ENCODE results near the gene TENT5D.
"Not testable (repeated sequence)": the region's sequence is repeated elsewhere in the genome, so short reads cannot be mapped to it uniquely, and the experiment has no call there.

The TENT5D gene

DNA sequence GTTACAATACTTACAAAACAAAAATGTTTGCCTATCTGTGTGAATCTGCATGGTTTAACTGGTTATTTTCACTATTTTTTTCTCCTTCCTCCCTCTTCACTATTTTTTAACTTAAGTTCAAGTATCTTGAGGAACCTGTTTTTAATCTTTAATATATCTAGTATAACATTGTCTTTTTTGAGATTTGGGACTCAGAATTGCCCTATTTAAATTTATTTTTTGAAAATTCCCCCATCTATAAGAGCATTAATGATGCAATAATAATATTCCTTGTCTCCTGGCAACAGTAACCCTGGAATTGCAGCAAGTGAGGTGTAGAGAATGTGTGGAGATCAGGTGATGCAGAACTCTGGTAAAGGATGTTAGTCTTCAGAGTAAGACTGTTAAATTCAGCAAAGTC is at the start of gene TENT5D:
TENT5D (plus strand) TSS at position 301 of the 400 bp plus-strand sequence. CDS start 22,093 bp downstream, outside the sequence.
- DNase-seq = no peak

DNA sequence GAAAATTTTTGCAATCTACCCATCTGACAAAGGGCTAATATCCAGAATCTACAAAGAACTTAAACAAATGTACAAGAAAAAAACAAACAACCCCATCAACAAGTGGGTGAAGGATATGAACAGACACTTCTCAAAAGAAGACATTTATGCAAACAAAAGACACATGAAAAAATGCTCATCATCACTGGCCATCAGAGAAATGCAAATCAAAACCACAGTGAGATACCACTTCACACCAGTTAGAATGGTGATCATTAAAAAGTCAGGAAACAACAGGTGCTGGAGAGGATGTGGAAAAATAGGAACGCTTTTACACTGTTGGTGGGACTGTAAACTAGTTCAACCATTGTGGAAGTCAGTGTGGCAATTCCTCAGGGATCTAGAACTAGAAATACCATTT is 34.6 kb upstream of the TENT5D start:
- DNase-seq = not testable (repeated sequence)

DNA sequence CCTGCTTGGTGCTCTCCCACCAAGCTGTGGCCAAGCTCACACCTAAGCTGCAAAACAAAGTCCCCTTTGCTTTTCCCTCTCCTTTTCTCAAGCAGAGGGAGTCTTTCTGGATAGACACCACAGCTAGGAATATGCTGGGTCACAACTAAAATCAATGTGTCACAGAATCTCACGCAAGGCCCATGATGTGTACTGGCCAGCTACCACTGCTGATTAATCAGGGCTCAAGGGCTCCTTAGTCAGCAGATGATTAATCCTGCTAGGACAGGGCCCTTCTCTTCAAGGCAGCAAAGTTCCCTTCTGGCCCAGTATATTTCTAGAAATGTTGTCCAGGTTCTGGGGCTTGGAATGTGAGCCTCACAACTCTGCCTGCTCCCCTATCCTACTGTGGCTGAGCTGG is 32.0 kb upstream of the TENT5D start:
- DNase-seq = no peak

DNA sequence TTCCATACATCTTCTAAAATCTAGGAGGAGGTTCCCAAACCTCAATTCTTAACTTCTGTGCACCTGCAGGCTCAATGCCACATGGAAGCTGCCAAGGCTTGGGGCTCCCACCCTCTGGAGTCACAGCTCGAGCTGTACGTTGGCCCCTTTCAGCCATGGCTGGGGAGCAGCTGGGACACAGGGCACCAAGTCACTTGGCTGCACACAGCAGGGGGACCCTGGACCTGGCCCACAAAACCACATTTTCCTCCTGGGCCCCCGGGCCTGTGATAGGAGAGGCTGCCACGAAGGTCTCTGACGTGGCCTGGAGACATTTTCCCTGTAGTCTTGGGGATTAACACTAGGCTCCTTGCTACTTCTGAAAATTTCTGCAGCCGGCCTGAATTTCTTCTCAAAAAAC is 8.2 kb upstream of the TENT5D start:
- no peak for DNase-seq

- no peak for DNase-seq
These were observed 2.8 kb downstream of the TENT5D start for GRCh38 chrX:80423000-80423399.

GRCh38 chrX:80423744-80424143 is 3.5 kb downstream of the TENT5D start:
- no peak for DNase-seq

DNA sequence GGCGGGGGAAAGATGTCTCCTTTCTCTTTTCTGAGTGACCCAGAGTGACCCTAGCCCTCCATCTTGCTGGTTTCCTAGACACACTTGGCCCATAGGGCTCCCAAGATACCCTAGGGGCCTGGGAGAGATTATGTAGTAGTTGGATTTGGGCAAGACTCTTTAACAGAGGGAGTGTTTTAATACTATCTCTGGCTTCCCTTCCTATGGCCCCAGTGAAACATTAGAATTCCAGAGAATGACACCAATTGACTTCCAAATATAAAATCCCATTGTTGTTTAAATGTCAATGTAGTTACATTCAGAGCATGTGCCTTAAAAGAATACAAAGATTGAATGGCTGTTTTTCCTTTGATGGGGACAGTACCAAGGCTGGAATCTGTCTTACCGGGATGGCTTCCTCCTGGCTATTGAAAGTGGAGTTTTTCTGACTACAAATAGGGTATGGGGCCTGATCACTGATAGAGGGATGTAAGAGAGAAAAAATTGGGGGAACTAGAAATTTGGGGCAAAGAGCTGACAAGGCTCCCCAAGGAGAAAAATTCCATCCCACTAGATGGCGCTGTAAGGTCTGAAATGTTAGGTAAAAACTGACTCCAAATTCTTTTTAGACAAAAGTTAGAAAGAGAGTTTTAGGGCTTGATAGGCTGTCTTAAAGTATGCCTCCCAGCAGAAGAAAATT is 10.7 kb downstream of the TENT5D start:
- no peak for DNase-seq

- no peak for DNase-seq
These were observed 11.2 kb downstream of the TENT5D start for GRCh38 chrX:80431505-80431832.

DNA sequence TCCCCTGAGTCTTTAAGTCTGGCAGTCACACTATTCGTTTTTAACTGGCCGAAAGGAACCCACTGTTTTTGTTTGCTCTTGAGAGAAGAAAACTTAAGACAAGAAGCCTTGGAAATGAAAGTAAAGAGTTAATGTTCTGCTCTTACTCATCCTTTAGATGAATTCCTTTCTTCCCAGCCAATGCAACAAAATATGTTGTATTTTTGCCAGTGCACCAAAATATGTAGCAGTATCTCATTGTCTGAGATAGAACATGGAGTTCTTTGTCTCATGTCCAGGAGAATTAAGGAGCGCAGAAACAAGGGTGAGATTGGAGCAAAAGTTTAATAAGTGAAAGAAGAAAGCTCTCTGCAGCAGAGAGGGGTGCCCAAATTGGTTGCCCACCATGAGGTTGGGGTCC is 12.2 kb downstream of the TENT5D start:
- DNase-seq = no peak

- DNase-seq = no peak
These were observed 12.6 kb downstream of the TENT5D start for GRCh38 chrX:80432863-80433262.

DNA sequence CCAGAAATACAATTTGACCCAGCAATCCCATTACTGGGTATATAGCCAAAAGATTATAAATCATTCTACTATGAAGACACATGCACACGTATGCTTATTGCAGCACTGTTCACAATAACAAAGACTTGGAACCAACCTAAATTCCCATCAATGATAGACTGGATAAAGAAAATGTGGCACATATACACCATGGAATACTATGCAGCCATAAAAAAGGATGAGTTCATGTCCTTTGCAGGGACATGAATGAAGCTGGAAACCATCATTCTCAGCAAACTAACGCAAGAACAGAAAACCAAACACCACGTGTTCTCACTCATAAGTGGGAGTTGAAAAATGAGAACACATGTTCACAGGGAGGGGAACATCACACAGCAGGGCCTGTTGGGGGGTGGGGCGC is 47.9 kb downstream of the TENT5D start:
- not testable (repeated sequence) for DNase-seq

DNA sequence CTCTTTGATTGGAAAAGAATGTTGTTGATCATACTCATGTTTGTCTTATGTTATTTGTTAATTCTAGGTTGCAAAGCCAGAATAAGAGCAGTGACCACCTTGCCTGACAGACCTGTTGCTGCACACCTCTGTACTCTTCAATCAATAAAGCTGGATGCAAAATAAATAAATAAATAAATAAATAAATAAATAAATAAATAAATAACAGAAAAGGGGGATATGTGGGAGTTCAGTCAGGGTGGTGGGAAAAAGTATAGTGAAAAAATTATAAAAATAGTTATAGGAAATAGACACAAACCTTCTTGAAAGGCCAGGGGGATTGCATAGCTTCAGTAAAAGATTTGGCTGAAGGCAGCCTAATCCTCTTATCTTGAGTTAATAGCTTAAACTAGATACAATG is 51.3 kb downstream of the TENT5D start:
- no peak for DNase-seq

DNA sequence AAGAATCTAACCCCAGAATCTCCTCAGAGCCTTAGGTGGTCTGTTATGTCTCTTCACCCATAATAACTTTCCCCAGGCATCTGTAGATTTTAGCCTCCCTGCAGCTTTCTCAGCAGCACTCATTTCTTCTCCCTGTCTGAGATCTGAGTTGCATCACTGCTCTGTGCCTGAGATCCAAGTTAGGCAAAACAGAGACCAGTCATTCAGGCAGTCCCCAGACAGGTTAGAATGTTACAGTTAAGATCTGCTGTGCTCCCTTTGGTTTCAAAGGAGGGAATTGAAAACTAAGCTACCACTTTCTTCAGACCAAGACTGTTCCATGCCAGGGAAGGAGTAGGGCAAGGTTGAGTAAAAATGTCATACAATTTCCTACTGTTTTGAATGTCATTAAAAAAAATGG is 65.3 kb downstream of the TENT5D start:
- no peak for DNase-seq

- no peak for DNase-seq
These were observed 66.1 kb downstream of the TENT5D start for GRCh38 chrX:80486299-80486698.

GRCh38 chrX:80489166-80489565 is 68.9 kb downstream of the TENT5D start:
- no peak for DNase-seq
